Ramos (cell line): ENCODE results near the gene ELOVL2.
"Not testable (repeated sequence)": the region's sequence is repeated elsewhere in the genome, so short reads cannot be mapped to it uniquely, and the experiment has no call there.

Source experiments
- in situ Hi-C: fragments of 300-500 bp; cut with MboI; formaldehyde crosslinking; loops from one replicate; pipeline ENCODE4 v1.14.3; 2022; ENCODE audit warnings: low sequenced_read_pairs; ENCODE audit not compliant: unreplicated experiment

ELOVL2 gene

DNA sequence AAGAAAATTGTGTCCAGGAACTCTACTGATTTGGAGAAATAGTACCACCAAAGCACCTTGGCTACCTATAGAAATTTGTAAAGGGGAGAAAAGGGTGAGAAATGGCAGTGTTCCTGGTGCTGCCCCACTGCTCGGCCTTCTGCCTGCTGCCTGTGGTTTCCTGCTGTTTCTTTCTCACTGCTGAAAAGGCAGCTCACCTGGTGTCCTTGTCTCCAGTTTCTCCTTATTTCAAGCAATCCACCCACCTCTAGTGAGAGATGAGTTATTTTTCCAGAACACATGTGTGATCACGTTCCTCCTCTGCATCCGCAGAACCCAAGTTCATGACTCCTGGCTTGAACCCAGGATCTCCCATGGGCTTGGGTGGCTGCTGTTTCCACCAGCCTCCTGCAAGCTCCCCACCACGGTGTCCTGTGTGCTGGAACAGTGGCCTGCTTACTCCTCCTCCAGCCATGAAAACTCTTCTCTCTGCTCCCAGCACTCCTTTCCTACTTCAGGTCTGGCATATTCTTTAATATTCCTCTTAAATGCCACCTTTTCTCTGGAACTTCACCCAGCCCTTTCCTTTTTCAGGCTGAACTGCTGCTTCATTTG is 48.9 kb downstream of the ELOVL2 start:
- in situ Hi-C loops: no loop called here

DNA sequence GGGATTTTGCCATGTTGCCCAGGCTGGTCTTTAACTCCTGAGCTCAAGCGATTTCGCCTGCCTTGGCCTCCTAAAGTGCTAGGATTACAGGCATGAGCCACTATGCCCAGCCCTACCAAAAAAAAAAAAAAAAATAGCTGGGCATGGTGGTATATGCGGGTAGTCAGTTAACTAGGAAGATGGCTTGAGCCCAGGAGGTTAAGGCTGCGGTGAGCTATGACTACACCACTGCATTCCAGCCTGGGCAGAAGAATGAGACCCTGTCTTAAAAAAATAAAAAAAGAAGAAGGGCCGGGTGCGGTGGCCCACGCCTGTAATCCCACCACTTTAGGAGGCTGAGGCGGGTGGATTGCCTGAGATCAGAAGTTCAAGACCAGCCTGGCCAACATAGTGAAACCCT is 50.2 kb downstream of the ELOVL2 start:
- in situ Hi-C loops: no loop called here

DNA sequence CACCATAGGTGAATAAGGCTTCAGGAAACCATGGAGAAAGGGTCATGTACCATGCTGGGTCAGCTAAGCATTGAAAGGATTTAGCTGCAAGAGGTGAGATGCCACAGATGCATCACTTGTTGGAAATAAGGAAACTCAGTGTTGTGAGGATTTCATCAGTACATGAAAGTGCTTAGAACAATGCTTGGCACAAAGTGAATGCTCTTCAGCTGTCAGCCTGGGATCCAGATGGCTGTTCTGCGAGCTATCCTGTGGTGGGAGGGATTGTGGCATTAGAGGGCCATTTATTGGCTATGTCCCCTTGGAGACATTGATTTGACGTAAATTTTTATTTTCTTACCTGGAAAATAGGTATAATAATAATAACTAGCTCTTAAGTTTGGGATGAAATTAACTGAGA is 53.0 kb downstream of the ELOVL2 start:
- in situ Hi-C loops: no loop called here

DNA sequence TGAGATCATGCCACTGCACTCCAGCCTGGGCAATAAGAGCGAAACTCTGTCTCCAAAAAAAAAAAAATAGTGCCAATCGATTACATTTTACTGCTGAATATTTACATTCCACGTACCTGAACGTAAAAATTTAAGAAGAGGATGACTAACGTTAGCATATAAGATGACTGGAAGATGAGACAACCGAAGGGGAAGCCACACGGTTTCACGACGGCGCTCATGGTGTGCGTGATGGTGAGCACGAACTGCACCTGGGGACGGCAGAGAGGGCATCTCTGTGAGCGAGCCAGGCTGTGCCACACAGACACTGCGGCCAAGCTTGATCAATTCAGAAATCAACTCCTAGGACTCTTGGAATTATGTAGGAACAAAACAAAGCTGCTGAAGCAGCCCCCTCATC is 54.5 kb downstream of the ELOVL2 start:
- in situ Hi-C loops: no loop called here

DNA sequence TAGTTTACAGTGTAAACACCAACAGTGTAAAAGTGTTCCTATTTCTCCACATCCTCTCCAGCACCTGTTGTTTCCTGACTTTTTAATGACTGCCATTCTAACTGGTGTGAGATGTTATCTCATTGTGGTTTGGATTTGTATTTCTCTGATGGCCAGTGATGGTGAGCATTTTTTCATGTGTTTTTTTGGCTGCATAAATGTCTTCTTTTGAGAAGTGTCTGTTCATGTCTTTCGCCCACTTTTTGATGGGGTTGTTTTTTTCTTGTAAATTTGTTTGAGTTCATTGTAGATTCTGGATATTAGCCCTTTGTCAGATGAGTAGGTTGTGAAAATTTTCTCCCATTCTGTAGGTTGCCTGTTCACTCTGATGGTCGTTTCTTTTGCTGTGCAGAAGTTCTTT is 59.1 kb downstream of the ELOVL2 start:
- in situ Hi-C loops: not testable (repeated sequence)

DNA sequence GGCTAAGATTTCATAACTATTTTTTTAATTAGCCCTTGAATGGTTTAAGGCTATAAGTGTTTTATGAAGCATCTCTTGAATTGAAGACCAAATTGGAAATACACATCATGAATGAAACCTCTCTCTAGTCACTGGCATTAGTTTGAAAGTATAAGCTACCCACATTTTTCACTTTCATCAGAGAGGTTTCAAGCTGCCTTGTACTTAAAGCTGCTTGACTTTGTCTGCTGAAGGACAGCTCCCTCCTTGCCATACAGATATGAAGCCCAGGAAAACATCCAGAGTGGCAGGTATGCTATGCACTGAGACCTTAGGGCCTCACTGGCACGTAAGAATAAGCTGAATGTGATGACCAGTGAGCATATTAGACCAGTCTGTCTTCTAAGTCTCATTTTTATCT is 62.7 kb downstream of the ELOVL2 start:
- in situ Hi-C loops: no loop called here

DNA sequence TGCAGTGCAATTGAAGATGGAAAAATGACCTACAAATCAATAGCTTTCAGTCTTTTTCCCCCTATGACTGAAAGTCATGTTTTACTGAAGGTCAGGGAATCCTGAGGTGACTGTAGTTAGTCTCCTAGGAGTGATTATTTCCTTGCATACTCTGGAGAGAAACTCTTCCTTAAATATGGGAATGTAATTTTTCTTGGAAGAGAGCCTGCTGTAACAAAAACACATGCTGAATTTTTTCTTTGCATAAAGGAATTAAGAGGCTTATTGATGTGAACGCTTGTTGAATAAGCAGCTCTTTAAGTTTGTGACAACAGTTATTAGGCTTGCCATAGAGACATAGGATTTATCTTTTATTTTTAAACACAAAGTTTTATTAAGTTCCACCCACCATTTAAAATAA is 64.5 kb downstream of the ELOVL2 start:
- in situ Hi-C loops: no loop called here

DNA sequence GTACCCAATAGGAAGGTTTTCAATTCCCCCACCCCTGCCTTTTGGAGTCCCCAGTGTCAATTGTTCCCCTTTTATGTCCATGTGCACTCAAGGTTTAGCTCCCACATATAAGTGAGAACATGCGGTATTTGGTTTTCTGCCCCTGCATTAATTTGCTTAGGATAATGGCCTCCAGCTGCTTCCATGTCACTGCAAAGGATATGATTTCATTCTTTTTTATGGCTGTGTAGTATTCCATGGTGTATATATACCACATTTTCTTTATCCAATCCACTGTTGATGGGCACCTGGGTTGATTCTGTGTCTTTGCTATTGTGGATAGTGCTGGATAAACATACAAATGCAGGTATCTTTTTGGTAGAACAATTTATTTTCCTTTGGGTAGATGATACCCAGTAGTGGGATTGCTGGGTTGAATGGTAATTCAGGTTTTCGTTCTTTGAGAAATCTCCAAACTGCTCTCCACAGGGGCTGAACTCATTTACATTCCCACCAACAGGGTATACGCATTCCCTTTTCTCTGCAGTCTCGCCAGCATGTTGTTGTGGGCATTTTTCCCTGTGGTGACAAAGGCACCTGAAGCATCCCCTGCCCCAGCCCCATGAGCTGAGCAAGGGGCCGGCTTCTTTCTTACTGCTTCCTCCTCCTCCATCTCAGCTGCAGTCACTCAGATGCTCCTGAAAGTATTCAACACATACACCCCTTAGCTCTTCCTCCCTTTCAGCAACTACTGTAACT is 66.7 kb downstream of the ELOVL2 start:
- in situ Hi-C loops: no loop called here

DNA sequence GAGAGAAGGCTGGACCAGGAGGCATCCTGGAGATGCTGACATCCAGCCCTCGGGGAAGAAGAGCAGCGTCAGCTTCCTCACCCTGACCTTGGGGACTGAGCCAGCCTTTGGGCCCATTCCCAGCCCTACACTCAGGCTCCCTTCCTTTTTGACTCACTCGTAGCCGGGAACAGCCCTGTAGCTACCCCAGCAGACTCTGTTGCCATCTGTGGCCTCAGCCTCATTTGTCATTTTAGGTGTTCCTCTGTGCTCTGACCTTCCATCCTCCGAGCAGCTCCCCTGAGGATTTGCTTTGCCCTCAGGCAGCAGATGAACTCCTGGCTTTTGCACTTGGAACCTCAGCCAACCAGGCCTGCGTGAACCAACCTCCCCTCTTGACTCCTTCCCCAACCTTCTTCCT is 67.5 kb downstream of the ELOVL2 start:
- in situ Hi-C loops: no loop called here

DNA sequence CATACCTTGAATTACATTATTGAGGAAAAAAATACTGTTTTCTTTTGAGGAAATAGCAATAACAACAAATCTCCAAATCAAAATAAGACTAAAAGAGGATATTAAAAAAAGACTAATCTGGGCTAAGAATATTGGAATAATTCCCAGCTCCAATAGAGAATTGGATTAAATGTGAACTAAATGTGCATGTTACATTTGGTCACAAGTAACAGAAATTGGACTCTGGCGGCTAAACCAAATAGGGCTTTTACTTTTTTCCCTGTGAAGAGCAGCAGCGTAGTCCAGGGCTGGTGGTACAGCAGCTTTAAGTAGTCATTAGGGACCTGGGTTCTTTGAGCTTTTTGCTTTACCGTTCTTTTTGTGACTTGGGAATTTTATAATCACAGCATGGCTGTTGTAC is 71.9 kb downstream of the ELOVL2 start:
- in situ Hi-C loops: no loop called here

DNA sequence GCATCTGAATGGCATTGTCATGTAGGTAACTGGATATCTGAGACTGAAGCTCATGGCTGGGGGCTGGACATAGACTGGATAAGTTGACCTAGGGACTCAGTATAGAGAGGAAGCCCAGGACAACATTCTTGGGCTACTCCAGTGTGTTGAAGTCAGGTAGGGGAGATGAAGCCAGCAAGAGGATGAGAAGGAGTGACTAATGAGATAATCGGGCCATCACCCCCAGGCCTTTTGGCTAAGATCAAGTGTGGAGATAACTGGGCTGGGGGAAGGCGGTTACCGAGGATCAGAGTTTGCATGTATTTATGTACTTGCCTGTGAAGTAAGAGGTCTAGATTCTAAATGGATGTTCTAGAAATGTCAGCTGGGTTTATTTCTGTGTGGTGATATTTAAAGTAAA is 73.4 kb downstream of the ELOVL2 start:
- in situ Hi-C loops: no loop called here

DNA sequence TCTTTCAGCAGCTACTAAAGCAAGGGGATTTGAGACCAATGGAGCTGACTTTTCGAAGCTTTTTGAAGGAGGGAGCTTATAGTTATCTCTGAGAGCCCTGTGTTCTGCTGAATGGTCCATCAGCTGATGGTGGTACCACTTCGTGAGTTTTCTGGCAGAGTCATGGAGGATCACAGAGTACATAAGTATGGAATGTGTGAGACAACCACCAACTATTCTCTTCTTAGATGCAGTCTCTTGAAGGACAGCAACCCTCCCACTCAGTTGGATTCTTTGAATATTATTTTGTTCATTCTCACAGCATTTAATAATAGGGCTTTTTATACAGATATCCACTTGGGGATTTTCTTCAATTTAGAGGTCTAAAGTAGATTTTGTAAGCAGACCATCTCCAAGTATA is 75.3 kb downstream of the ELOVL2 start:
- in situ Hi-C loops: no loop called here

DNA sequence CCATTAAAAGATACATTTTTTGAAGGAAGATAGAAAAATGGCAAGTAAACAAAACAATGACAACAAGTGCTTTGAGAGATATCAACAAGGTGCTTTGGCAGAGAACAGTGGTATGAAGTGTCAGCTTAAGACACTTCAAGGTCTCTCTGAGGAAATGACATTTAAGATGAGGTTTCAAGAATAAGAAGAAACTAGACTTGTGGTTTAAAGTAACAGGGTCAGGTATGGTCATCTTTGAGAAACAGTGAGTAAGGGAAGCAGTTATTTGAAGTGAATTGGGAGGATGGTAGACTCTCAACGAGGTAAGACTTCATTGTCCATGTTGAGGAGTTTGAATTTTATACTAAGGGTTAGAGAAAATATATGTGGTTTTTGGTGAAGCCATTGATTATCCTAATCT is 79.4 kb downstream of the ELOVL2 start:
- in situ Hi-C loops: no loop called here

DNA sequence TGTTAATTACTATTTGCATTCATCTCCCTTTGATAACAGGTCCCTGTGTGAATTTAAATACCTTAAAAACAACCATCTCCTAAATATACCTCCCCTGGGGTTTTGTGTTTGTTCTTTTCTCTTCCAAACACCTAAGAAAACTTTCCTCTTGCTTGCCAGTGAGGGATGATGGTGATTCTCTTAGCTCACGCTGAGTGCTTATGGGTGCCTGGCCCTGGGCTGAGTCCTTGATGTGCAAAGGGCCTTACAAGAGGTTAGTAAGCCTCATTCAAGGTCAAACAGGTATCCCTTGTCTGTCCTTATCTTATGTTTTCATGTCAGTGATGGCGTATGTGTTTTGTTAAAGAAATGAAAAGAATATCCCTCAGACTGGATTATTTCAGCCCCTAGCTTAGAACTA is 81.0 kb downstream of the ELOVL2 start:
- in situ Hi-C loops: no loop called here

DNA sequence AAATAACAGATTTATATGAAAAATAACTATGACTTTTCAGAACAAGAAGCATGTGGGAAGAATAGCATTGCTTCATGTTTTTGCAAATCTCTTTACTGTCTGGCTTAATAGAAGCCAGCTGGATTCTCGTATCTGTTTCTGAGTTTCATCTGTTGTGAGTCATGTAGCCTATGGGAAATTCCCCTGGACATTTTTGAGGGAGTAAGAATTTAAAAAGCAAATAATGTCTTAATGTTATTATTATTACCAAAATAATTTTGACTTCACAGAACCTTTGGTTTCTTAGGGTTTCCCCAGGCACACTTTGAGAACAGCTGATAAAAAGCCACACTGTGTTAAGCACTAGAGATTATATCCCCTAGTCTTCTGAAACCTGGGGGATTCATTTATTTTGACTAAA is 81.4 kb downstream of the ELOVL2 start:
- in situ Hi-C loops: no loop called here

DNA sequence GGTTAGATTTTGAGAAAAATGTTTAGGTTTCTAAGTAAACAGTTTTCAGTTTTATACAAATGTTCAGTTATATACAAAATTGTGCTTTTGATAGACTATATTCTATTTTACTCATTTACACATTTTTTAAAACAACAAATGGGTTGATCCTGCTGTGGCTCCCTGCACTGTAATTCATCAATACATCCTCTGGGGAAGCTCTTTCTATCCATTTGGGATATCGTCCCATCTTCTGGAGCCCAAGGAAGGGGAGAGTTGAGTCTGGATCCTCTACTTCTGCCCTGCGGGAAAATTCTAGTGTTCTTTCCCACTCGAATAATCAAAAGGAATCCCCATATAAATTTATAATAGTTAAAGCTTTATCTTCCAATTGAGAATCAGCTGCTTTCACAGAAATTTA is 82.3 kb downstream of the ELOVL2 start:
- in situ Hi-C loops: no loop called here

DNA sequence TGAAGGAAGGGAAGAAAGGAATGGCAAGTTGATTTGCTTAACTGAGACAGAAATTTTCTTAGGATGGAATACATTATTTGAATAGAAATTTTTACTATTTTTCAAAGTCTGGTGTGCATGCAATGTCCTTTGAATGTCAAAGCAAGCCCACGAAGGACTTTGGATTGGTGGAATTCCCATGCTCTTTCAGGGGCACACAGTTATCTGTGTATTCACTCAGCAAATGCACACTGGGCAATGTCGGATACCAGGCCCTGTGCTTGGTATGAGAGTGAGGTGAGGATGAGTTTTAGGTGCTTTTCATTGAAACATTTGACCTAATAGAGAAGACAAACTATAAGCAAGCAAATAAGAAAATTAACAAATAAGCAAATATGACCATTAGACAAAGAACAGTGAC is 83.9 kb downstream of the ELOVL2 start:
- in situ Hi-C loops: no loop called here

DNA sequence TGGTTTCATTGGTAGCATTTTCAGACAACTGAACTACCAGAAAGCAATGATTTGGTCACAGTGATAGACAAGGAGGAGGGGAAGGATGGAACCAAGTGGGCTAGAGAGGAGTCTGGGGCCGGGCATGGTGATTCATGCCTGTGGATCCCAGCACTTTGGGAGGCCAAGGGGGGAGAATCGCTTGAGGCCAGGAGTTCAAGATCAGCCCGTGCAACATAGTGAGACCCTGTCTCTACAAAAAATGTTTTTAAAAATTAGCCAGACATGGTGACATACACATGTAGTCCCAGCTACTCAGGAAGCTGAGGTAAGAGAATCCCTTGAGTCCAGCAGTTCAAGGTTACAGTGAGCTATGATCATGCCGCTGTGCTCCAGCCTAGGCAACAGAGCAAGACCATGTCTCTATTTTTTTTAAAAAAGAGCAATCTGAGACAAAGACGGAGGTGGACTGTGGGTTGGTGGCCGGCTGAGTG is 86.7 kb downstream of the ELOVL2 start:
- in situ Hi-C loops: loop anchor here (10.0 kb wide), 1 partner anchor 537 kb away; no protein-coding TSS in a partner anchor

DNA sequence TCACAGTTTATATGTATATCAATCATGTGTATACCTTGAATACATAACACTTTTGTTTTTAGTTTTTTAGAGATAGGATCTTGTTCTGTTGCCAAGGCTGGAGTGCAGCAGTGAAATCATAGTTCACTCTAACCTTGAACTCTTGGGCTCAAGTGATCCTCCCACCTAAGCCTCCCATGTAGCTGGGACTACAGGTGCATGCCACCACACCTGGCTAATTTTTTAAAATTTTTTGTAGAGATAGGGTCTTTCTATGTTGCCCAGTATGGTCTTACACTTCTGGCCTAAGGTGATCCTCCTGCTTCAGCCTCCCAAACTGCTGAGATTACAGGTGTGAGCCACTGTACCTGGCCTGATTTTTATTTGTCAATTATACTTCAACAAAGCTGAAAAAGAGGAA is 87.3 kb downstream of the ELOVL2 start:
- in situ Hi-C loops: loop anchor here (10.0 kb wide), 1 partner anchor 538 kb away; no protein-coding TSS in a partner anchor

DNA sequence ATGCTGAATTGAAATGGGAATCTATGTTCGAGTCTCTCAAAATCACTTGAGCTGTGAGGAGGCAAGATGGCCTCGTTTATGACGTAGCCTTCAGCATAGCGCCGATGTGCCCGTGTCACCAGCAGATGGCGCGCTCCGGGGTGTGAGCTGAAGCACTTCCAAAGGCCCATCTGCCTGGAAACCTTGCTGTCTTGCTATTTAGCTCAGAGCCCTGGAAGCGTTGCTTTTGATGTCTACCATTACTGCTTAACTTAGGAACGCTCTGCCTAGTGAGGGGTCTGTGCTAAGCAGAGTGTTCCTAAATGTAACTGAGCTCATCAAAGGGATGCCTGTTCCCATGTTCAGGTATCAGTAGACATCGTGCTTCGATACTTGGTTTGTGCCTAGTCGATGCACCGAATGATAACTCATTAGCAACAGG is 89.5 kb downstream of the ELOVL2 start:
- in situ Hi-C loops: loop anchor here (10.0 kb wide), 1 partner anchor 540 kb away; no protein-coding TSS in a partner anchor

DNA sequence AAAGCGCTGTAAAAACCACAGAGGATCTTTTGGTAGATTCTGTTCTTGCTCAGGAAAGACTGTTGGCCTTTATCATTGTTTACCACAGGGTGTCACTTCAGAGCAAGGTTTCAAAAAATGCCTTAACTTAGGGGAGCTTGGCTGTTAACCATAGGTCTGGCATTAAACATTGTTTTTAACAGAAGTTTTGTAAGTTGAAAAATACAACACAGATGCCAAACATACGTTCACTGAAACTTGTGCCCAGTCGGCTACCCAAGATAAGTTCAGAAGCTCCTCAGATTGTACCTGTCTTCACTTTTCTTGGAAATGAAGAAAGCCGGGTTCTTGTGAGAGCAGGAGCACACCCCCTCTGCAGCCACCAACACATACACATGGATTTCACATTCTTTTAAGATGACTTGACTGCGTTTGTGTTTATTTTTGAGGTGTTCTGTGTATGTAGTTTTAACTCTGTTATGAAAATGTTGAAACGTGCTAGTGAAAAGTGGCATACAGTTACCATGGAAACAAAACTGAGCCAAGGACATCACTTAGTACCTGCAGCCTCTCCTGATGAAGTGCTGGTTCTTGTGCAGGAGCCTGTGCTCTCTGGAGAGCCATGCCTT is 92.3 kb downstream of the ELOVL2 start:
- in situ Hi-C loops: loop anchor here (10.0 kb wide), 1 partner anchor 543 kb away; no protein-coding TSS in a partner anchor
